BE2C (cell line): ENCODE results near the gene GPR179.

Experiments
- DNase-seq: peaks from one replicate; pipeline ENCODE4 v3.0.0-alpha.2; 2020
- H3K27me3 ChIP-seq: fragments of 250-450 bp; sonication (Bioruptor Pico); 2 replicates; pipeline ENCODE4 v1.5.1; 2020; ENCODE audit warnings: mild to moderate bottlenecking
- H3K36me3 ChIP-seq: fragments of 250-450 bp; sonication (Bioruptor Pico); 2 replicates; pipeline ENCODE4 v1.5.1; 2020; ENCODE audit warnings: mild to moderate bottlenecking
- H3K4me1 ChIP-seq: fragments of 250-450 bp; sonication (Bioruptor Pico); 2 replicates; pipeline ENCODE4 v1.5.1; 2020
- H3K4me3 ChIP-seq: 2 replicates; pipeline ENCODE4 v1.5.1; 2011; ENCODE audit warnings: low read depth, low read length
- H3K9me3 ChIP-seq: fragments of 250-450 bp; sonication (Bioruptor Pico); 2 replicates; pipeline ENCODE4 v1.5.1; 2020
- TF ChIP-seq, protein P1 (sequence below): IDR thresholded peaks from 2 replicates; pipeline ENCODE4 v1.5.1; 2012; ENCODE audit warnings: mild to moderate bottlenecking, low read depth, low read length

The GPR179 gene

DNA sequence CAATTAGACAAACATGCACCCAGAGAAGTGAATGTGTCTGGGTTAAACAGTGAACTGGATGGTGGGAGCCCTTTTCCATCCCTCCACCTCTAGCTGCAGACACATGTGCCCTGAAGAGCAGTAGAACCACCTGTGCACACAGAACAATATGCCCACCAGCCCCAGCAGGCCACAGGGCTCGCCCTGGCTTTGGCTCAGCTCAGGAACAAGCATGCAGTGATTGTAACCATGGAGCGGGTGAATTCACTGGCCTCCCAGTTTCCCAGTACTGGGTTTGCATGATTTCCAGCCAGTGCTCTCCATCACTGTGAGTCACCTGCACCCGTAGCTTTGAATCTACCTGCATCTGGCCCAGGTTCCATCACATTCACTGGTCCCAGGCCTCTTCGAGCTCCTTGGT is 5.2 kb downstream of the GPR179 start:
- TF ChIP-seq, protein P1, sequence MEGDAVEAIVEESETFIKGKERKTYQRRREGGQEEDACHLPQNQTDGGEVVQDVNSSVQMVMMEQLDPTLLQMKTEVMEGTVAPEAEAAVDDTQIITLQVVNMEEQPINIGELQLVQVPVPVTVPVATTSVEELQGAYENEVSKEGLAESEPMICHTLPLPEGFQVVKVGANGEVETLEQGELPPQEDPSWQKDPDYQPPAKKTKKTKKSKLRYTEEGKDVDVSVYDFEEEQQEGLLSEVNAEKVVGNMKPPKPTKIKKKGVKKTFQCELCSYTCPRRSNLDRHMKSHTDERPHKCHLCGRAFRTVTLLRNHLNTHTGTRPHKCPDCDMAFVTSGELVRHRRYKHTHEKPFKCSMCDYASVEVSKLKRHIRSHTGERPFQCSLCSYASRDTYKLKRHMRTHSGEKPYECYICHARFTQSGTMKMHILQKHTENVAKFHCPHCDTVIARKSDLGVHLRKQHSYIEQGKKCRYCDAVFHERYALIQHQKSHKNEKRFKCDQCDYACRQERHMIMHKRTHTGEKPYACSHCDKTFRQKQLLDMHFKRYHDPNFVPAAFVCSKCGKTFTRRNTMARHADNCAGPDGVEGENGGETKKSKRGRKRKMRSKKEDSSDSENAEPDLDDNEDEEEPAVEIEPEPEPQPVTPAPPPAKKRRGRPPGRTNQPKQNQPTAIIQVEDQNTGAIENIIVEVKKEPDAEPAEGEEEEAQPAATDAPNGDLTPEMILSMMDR, result no peak
- Histone ChIP-seq H3K4me3 (no peak overlapping the region), H3K36me3 (no peaks in the 10 kb centered on the region), H3K9me3 (no peaks in the 10 kb centered on the region), H3K27me3 (no peaks in the 10 kb centered on the region), H3K4me1 (peaks cover 8% of the 10 kb centered on the region)
- DNase-seq, result no peak

DNA sequence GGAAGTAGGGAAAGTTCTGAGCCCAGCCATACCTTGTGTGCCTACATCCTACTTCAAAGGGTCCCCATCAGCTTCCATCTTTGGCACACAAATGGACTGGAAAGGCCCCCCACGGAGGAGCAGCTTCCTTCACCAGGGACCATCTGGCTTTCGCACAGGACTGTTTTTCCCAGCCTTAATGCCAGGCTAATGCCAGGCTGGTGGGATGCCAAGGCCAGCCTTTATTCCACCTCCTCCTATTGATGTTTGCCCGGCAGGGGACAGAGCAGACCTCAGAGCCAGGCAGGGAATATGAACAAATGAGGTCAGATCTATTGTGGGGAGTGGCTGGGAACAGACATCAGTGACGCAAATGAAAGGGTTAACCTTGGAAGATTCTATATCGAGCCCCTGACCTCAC is 5.7 kb downstream of the GPR179 start:
- TF ChIP-seq, protein P1, result no peak
- Histone ChIP-seq H3K27me3 (no peaks in the 10 kb centered on the region), H3K4me3 (no peak overlapping the region), H3K9me3 (no peaks in the 10 kb centered on the region), H3K36me3 (no peaks in the 10 kb centered on the region), H3K4me1 (peaks cover 8% of the 10 kb centered on the region)
- DNase-seq, result no peak

DNA sequence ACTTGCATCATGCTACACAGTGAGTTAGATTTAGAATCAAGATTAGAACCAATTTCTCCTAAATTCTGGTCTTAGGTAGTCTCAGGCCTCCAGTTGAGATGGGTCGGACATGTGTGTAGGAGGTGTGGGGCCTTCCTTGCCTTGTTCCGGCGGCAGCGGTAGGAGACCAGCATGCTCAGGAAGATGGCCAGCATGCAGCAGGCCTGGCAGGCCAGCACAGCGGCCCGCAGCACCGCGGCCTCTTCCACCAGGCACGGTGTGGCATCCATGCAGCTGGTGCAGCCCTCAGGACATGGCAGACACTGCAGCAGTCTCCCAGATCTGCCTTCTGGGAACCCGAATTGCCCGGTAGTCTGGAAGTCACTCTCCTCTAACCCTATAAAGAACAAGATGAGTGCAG is 6.9 kb downstream of the GPR179 start:
- Histone ChIP-seq H3K9me3 (no peaks in the 10 kb centered on the region), H3K4me1 (peaks cover 8% of the 10 kb centered on the region), H3K4me3 (no peak overlapping the region), H3K36me3 (no peaks in the 10 kb centered on the region), H3K27me3 (no peaks in the 10 kb centered on the region)
- DNase-seq, result no peak
- TF ChIP-seq, protein P1, result no peak

DNA sequence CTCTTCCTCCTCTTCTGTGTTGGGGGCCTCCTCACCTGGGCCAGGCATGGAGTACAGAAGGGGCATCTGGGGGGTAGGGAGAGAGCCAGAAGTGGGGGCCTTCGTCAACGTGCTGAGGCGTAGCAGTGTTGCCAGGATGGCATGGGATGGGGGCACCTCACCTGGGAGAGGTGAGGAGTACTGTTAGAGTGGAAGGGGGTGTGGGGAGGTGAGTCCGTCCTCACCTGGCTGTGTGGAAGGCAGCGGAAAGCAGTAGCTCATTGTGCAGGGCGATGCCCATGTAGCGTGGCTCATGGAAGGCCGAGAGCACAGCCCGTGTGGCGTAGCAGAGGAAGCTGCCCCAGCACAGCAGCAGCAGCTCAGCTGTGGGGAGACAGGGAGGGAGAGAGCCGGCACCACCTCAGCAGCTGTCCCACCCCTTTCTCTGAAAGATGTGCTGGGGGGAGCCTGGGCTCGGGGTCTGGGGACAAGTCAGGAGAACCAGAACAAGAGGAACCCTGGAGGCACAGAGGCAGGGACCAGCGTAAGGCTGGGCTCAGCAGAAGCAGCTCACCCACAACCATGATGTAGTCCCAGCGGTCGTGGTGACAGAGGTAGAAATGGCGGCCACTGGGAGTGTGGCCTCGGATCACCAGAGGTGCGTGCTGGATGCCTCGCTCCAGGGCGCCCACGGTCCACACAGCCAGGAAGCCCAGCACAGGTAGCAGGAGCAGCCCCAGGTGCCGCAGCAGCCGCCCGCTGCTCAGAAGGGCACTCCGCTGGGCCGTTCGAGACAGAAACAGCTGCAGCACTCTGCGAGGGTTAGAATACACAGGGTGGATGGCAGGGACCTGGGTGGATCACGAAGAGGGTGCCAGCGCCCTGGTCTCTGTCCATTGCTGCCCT is 9.0 kb downstream of the GPR179 start:
- H3K27me3 ChIP-seq, result no peaks in the 10 kb centered on the region

DNA sequence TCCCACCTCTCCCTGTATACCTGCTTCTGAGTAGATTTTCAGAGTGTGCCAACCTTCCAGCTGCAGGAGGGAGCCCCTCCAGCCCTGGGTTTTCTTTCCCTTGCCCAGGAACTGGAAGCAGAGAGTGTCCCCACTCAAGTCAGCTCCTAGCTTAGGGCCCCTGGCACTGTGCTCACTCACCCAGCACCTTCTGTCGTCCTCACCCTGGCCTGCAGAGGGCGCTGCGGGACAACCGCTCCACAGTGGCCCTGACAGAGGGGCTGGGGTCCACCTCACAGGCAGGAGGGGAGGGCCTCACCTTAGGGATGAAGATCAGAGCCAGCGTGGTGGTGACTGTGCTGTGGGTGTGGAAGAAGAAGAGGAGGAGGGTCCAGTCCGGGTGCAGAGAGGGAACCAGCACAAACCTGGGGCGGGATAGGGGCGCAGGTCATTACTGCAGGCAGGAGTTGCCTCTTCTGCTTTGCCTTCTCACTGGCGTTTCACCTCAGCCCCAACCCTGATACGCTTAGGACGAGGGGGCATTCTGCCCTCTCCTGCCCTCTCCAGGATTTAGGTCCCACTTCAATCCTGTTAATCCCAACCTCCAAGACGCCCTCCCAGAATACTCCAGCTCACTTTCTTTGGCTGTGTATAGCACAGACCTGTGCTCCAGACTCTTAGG is 10.0 kb downstream of the GPR179 start:
- H3K4me3 ChIP-seq, result no peak overlapping the region
- no peaks in the 10 kb centered on the region for H3K27me3 ChIP-seq
- no peaks in the 10 kb centered on the region for H3K4me1 ChIP-seq
- no peaks in the 10 kb centered on the region for H3K36me3 ChIP-seq
- no peaks in the 10 kb centered on the region for H3K9me3 ChIP-seq
- DNase-seq, result peak; percentile 79
- TF ChIP-seq, protein P1, result peak; percentile 86

More for the DNA sequence above, 9.0 kb downstream of the GPR179 start:
- DNase-seq, result no peak
- Histone ChIP-seq H3K9me3 (no peaks in the 10 kb centered on the region), H3K4me3 (no peak overlapping the region), H3K36me3 (no peaks in the 10 kb centered on the region), H3K4me1 (no peaks in the 10 kb centered on the region)
- TF ChIP-seq, protein P1, result no peak

DNA sequence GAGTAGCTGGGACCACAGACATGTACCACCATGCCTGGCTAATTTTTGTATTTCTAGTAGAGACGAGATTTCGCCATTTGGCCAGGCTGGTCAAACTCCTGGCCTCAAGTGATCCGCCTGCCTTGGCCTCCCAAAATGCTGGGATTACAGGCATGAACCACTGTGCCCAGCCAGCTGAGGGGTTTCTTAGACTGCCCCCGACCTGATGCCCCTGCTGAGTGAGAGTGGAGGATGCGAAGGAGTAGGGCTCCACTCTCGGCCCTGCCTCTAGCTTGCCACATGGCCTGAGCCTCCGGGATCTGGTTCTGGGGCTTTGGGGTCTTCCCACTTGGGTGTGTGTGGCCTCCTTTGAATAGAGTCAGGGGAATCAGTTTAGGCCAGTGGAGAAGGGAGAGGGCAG is 11.0 kb downstream of the GPR179 start:
- TF ChIP-seq, protein P1, result no peak
- no peaks in the 10 kb centered on the region for H3K4me1 ChIP-seq
- H3K27me3 ChIP-seq, result no peaks in the 10 kb centered on the region
- H3K9me3 ChIP-seq, result no peaks in the 10 kb centered on the region
- no peak for DNase-seq
- no peak overlapping the region for H3K4me3 ChIP-seq
- H3K36me3 ChIP-seq, result no peaks in the 10 kb centered on the region
